NK-92 treated with Interleukin-12 subunit alpha and Interleukin-12 subunit beta, amount 100 ng/mL, for 24 hours (cell line): Measurements from ENCODE around the gene HOXD11.
A peak's percentile ranks its signal among the peaks of the same experiment; 100 is the strongest.

Experiments
- DNase-seq: peaks from one replicate; lab custom pipeline; 2025; lab: John Stamatoyannopoulos, UW

Gene HOXD11

DNA sequence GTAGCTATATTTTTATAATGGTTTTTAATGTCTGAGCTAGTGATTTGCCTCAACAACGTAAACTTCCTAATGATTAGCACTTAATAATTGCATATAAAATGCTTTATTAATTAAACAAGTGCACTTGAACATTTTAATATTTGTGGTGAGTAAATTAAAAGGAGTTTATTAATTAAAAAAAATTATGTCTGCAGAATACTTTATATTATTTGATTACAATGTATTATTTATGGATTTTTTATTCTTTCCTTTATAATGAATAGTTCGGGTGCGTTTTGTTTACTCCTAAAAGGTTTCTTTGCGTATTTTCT, 24.7 kb downstream of the HOXD11 start:
- DNase-seq = no peak

GRCh38 chr2:176132205-176133171, 25.4 kb downstream of the HOXD11 start:
- DNase-seq = no peak

GRCh38 chr2:176133389-176133788, 26.3 kb downstream of the HOXD11 start:
- no peak for DNase-seq

- DNase-seq = no peak
These were observed 27.0 kb downstream of the HOXD11 start for GRCh38 chr2:176134035-176134434.

GRCh38 chr2:176135035-176135440, 28.0 kb downstream of the HOXD11 start:
- no peak for DNase-seq

GRCh38 chr2:176136374-176137251, 29.5 kb downstream of the HOXD11 start:
- no peak for DNase-seq

- DNase-seq = no peak
These were observed 30.1 kb downstream of the HOXD11 start for GRCh38 chr2:176137252-176137580.

GRCh38 chr2:176137906-176138305, 30.8 kb downstream of the HOXD11 start:
- DNase-seq = no peak

DNA sequence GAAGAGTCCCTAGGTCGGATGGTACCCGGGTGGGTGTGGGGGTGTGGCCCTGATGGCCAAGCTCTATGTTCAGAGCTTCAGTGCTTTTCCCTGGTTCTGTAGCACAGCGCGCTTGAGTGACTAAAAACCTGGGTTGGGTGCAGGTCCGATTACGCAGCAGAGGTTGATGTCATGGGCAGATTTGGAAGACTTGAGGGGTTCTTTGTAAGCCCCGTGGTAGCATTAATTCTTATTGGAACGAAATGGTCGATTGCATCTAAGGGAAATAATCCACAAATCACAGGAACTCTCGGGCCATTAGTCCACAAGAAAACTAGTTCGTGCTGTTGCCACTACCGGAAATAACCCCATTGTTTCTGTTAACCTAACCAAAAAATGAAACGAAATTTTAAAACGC, 31.4 kb downstream of the HOXD11 start:
- no peak for DNase-seq

- no peak for DNase-seq
These were observed 32.0 kb downstream of the HOXD11 start for GRCh38 chr2:176138923-176139660.

DNA sequence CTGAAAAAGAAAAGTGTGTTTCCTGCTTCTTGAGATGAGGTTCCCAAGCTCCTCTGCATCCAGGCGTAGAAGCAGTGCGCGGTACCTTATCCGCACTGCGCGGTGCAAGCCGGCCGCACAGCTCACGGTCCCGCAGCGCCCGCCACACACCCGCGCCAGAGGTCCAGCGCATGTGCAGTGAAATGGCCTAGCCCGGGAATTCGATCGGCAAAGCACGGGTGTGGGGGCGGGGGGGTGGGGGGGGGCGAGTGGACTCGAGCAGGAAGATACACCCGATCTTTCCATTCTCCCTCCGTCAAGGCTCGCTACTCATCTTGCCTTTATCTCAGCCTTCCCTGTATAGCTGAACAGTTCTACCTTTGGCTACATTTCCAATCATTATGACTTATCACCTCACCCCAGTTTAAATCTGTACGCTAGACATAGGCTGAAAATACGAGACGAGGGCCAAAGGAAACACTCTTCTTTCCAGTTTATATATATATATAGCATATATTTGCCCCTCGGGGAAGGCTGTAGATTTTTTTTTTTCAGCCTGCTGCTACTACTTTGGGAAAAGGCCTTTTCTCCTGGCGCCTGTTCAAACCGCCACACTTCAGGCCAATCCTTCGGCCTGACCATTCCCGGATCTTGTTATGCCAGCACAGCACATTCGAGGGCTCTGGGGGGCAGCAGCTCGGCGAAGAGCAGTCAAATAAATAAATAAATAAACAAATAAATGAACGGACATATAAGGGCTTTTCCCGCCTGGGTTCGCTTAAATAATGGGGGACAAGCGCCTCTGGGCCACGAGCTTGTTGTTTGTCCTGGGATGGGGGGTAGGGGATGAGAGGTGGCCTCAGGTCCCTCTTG, 32.8 kb downstream of the HOXD11 start:
- no peak for DNase-seq

DNA sequence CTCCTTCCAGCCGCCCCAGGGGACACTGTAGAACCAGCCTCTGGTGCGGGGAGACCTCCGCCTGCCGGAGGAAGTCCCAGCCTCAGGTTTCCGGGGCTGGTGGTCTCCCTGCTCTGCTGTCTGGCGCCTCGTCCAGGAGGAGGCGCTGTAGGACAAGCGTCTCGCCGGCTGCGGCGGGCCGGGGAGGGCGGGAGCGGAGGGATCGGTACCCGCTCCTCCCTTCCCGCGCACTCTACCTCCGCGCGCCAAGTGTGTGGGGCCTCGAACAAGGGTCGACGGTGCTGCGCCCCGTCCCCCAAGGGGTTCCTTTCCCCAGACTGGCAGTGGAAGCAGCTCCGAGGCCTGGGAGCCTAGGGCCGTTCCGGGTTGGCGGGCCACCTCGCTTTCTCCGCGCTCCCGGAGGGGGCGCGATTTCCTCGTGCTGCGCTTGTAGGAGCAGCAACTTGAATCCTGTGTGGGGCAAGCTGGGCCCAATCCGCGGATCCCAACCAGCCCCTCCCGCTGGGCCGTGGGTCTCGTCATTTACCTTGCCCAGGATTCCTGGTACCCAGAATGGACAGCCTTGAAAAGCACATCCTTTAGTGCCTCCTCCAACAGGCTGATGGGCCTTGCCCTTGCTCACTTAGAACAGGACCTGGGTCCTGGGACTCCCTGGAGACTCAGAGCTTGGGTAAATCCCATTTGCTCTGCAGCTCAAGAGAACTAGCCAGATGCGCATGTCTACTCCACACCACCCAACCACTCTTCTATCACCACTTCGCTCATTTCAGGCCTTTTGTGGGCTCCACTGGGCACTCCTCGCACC, 33.6 kb downstream of the HOXD11 start:
- DNase-seq = peak; percentile 59

DNA sequence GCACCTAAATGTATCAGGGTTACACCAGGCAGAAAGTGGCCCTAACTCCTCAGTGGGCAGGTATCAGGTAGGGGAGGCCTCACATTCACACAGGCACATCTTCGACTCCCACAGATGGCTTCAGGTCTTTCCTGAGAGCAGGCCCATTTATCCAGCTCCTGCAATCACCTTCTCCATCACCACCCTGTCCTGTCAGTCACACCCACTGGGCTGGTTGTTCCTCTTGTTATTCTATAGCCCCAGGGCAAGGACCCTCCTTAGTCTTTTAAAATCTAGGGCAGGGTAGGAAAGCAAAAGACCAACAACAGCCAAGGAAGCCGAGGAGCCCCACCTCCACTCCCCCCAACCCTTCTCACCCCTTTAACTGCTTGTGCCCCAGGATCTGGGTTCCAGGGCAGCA, 35.2 kb downstream of the HOXD11 start:
- DNase-seq = no peak

- no peak for DNase-seq
These were observed 38.2 kb downstream of the HOXD11 start for GRCh38 chr2:176145085-176145969.

DNA sequence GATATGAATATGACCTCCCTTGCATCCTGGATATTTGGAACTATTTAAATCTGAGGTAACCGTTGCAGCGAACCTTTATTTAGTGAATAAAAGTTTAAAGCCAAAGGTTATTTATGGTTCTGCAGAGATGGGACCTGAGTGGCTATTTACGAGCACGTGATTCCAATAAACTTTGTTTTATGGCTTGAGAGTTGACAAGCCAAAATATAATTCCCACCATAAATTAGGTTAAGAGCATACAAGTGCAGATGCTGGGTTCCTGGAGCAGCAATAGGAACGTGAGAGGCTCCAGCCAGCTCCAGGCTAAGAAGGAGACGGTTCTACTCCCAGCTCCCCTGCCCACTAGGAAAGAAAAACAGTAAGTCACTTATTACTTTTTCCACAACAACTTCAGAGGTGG, 39.0 kb downstream of the HOXD11 start:
- no peak for DNase-seq

DNA sequence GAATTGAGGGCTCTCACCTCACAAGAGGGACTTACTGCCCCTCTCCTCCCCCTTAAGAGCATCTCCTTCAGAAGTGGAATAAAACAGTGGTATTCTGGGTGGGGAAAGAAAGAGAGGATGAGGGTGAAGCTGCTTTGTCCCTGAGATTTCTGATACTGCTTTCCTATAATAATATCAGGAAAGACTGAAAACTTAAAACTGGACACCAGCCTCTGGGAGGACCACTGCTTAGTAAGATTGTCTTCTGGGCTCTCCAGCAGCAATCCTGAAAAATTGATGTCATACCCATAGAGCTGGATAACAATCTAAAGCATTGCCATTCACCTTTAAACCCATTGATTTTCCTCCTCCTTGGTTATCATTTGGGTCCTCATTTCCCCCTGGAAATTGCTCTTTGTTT, 39.6 kb downstream of the HOXD11 start:
- DNase-seq = no peak

DNA sequence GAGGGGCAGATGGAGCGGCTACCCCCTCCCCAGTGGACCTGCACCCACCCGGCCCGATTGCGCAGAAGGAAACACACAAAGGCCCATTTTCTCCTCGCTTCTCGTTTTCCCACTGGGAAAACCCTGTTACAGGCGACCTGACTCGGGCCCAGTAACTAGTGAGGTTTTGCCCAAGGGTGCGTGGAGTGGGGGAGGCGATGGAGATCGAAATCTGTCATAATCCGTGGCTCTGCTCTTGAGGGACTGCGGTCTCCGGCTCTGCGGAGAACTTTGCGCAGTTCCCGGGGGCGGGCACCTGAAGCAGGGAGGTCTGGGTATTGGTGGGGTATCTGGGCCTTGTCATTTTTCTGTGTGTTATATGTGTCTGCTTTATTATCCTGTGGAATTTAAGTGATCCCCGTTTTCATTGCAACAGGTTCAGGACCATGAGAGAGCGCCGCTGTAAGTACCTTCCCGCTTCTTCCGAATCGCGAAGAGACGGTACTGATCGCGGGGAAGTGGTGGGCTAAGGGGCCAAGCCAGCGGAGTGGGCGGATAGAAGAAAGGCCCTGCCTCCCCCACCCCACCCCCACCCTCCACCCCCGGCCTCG, 40.2 kb downstream of the HOXD11 start:
- no peak for DNase-seq

DNA sequence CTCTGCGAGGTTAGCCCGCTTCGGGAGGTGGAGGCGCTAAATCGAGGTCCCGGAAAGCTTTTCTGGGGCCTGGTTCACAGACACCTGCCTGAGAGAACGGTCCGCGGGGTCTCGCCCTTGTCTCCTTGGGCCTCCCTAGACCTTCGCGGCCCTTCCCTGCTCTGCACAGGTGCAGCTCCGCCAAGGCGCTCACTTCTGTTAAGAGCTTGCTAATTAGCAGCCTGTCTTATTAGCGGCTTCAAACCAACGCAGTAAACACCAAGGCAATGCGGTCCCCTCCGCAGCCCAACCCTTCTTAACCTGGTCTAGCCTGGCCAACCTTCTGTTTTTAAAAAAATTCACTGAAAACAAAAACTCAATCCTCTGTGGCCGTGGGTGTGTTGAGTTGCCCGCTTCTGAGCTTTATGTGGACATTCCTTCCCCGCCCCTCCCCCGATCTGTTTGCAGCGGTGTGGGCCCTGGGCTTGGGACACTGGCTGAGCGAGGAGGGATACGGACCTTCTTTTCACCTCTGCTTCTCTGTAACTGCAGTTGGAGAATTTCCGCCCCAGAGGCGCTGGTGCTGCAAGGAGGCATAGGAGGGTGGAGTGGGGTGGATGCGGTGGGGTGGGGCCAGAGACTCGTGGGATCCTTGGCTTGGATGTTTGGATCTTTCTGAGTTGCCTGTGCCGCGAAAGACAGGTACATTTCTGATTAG, 40.9 kb downstream of the HOXD11 start:
- DNase-seq = no peak
